Ramos (cell line): ENCODE data around the gene BBS9.

ENCODE experiments used
- in situ Hi-C: fragments of 300-500 bp; cut with MboI; formaldehyde crosslinking; loops from one replicate; pipeline ENCODE4 v1.14.3; 2022; ENCODE audit warnings: low sequenced_read_pairs; ENCODE audit not compliant: unreplicated experiment

BBS9 gene

GRCh38 chr7:33578881-33579672, 449.7 kb downstream of the BBS9 start:
- in situ Hi-C loops = no loop called here

GRCh38 chr7:33579673-33579960, 450.3 kb downstream of the BBS9 start:
- in situ Hi-C loops = no loop called here

GRCh38 chr7:33581236-33581635, 451.9 kb downstream of the BBS9 start:
- in situ Hi-C loops = no loop called here

GRCh38 chr7:33582104-33582503, 452.7 kb downstream of the BBS9 start:
- in situ Hi-C loops = no loop called here

GRCh38 chr7:33582533-33582932, 453.2 kb downstream of the BBS9 start:
- in situ Hi-C loops = no loop called here

GRCh38 chr7:33589911-33590310, 460.5 kb downstream of the BBS9 start:
- in situ Hi-C loops = no loop called here

GRCh38 chr7:33590916-33591315, 461.6 kb downstream of the BBS9 start:
- in situ Hi-C loops = no loop called here

GRCh38 chr7:33591490-33591889, 462.1 kb downstream of the BBS9 start:
- in situ Hi-C loops = no loop called here

GRCh38 chr7:33592718-33593117, 463.4 kb downstream of the BBS9 start:
- in situ Hi-C loops = no loop called here

- in situ Hi-C loops = no loop called here
Measured at GRCh38 chr7:33593611-33594010, 464.2 kb downstream of the BBS9 start.

GRCh38 chr7:33596686-33597085, 467.3 kb downstream of the BBS9 start:
- in situ Hi-C loops = no loop called here

- in situ Hi-C loops = no loop called here
Measured at GRCh38 chr7:33597181-33597580, 467.8 kb downstream of the BBS9 start.

GRCh38 chr7:33601101-33601500, 471.7 kb downstream of the BBS9 start:
- in situ Hi-C loops = no loop called here

- in situ Hi-C loops = no loop called here
Measured at GRCh38 chr7:33601884-33602283, 472.5 kb downstream of the BBS9 start.

- in situ Hi-C loops = no loop called here
Measured at GRCh38 chr7:33604056-33604455, 474.7 kb downstream of the BBS9 start.

GRCh38 chr7:33610918-33611317, 481.6 kb downstream of the BBS9 start:
- in situ Hi-C loops = no loop called here

- in situ Hi-C loops = no loop called here
Measured at GRCh38 chr7:33612442-33612841, 483.1 kb downstream of the BBS9 start.

GRCh38 chr7:33614357-33615117, 485.2 kb downstream of the BBS9 start:
- in situ Hi-C loops = no loop called here

- in situ Hi-C loops = no loop called here
Measured at GRCh38 chr7:33616752-33617151, 487.4 kb downstream of the BBS9 start.

GRCh38 chr7:33619264-33619663, 489.9 kb downstream of the BBS9 start:
- in situ Hi-C loops = no loop called here

- in situ Hi-C loops = no loop called here
Measured at GRCh38 chr7:33623267-33623666, 493.9 kb downstream of the BBS9 start.

GRCh38 chr7:33624215-33624614, 494.9 kb downstream of the BBS9 start:
- in situ Hi-C loops = no loop called here
